ENCODE data around the gene KLHL6. TPM values are rescaled to one million over a fixed set of nuclear protein-coding genes. Genes with fewer than 3 reads are reported as not detected.
"Not testable (repeated sequence)": the region's sequence is repeated elsewhere in the genome, so short reads cannot be mapped to it uniquely, and the experiment has no call there.

Gene KLHL6
- total and polyA plus RNA-seq, 7 donors, result under 0.01 to 10.3 (median 1.1) TPM

- TF ChIP-seq POLR2A (IDR thresholded peaks at IDR 0.05), result no peak
- no peak for TF ChIP-seq POLR2AphosphoS5 (IDR thresholded peaks at IDR 0.05)
- no peak for TF ChIP-seq CTCF (IDR thresholded peaks at IDR 0.05)
- TF ChIP-seq EP300 (IDR thresholded peaks at IDR 0.05), result no peak
- no peaks in the 10 kb centered on the region for H3K27me3 ChIP-seq
- H3K4me3 ChIP-seq, result no peak overlapping the region
- no peaks in the 10 kb centered on the region for H3K36me3 ChIP-seq
- WGBS, 2 donors, result 49 to 60% methylated on average over 3 of the region's 3 CpGs
- no peak for DNase-seq
- no peak overlapping the region for H3K27ac ChIP-seq
- intact Hi-C loops (cut with DNase I), result no loop called here
- no peaks in the 10 kb centered on the region for H3K9me3 ChIP-seq
- H3K4me1 ChIP-seq, result no peaks in the 10 kb centered on the region
Observed at GRCh38 chr3:183475016-183475763, 80.3 kb downstream of the KLHL6 start.

- H3K4me3 ChIP-seq, result no peak overlapping the region
- H3K9me3 ChIP-seq, result no peaks in the 10 kb centered on the region
- H3K36me3 ChIP-seq, result no peaks in the 10 kb centered on the region
- TF ChIP-seq EP300 (IDR thresholded peaks at IDR 0.05) (no peak), POLR2A (IDR thresholded peaks at IDR 0.05) (no peak), CTCF (IDR thresholded peaks at IDR 0.05) (no peak), POLR2AphosphoS5 (IDR thresholded peaks at IDR 0.05) (no peak)
- WGBS, 2 donors, result 96 to 97% methylated on average over 2 of the region's 2 CpGs
- no peaks in the 10 kb centered on the region for H3K27me3 ChIP-seq
- no peak for DNase-seq
- peaks cover 0 to 3% (median 3%) of the 10 kb centered on the region in 4 donors for H3K4me1 ChIP-seq
- H3K27ac ChIP-seq, result no peak overlapping the region
- intact Hi-C loops (cut with DNase I), result no loop called here
Observed at GRCh38 chr3:183473969-183474368, 81.5 kb downstream of the KLHL6 start.

GRCh38 chr3:183472155-183472554 lies 83.4 kb downstream of the KLHL6 start:
- no peak for DNase-seq
- TF ChIP-seq CTCF (IDR thresholded peaks at IDR 0.05), result no peak
- no peak for TF ChIP-seq POLR2AphosphoS5 (IDR thresholded peaks at IDR 0.05)
- TF ChIP-seq POLR2A (IDR thresholded peaks at IDR 0.05), result no peak
- H3K4me3 ChIP-seq, result no peak overlapping the region
- H3K4me1 ChIP-seq, result peaks cover 0 to 3% (median 3%) of the 10 kb centered on the region in 4 donors
- no peaks in the 10 kb centered on the region for H3K9me3 ChIP-seq
- H3K27me3 ChIP-seq, result no peaks in the 10 kb centered on the region
- WGBS, 2 donors, result 61 to 77% methylated on average over 6 of the region's 6 CpGs
- no peak overlapping the region for H3K27ac ChIP-seq
- intact Hi-C loops (cut with DNase I), result no loop called here
- no peaks in the 10 kb centered on the region for H3K36me3 ChIP-seq

GRCh38 chr3:183468424-183468823 lies 87.1 kb downstream of the KLHL6 start:
- no peak for DNase-seq
- intact Hi-C loops (cut with DNase I), result no loop called here
- TF ChIP-seq POLR2AphosphoS5 (IDR thresholded peaks at IDR 0.05) (no peak), EP300 (IDR thresholded peaks at IDR 0.05) (no peak), CTCF (IDR thresholded peaks at IDR 0.05) (no peak), POLR2A (IDR thresholded peaks at IDR 0.05) (no peak)
- Histone ChIP-seq H3K27ac (no peak overlapping the region), H3K9me3 (no peaks in the 10 kb centered on the region), H3K4me3 (no peak overlapping the region), H3K4me1 (peaks cover 0 to 3% (median 3%) of the 10 kb centered on the region in 4 donors), H3K36me3 (no peaks in the 10 kb centered on the region), H3K27me3 (no peaks in the 10 kb centered on the region)
- 87 to 89% methylated on average over 1 of the region's 1 CpG for WGBS, 2 donors

- no peak overlapping the region for H3K4me3 ChIP-seq
- no peaks in the 10 kb centered on the region for H3K9me3 ChIP-seq
- peaks cover 0 to 3% (median 3%) of the 10 kb centered on the region in 4 donors for H3K4me1 ChIP-seq
- no peak for TF ChIP-seq POLR2AphosphoS5 (IDR thresholded peaks at IDR 0.05)
- no peak for TF ChIP-seq CTCF (IDR thresholded peaks at IDR 0.05)
- no peak for TF ChIP-seq POLR2A (IDR thresholded peaks at IDR 0.05)
- no peak for TF ChIP-seq EP300 (IDR thresholded peaks at IDR 0.05)
- intact Hi-C loops (cut with DNase I), result no loop called here
- no peak for DNase-seq
- 84 to 89% methylated on average over 3 of the region's 3 CpGs for WGBS, 2 donors
- H3K27me3 ChIP-seq, result no peaks in the 10 kb centered on the region
- no peak overlapping the region for H3K27ac ChIP-seq
- no peaks in the 10 kb centered on the region for H3K36me3 ChIP-seq
Observed at GRCh38 chr3:183466575-183466974, 88.9 kb downstream of the KLHL6 start.

GRCh38 chr3:183465710-183466109 lies 89.8 kb downstream of the KLHL6 start:
- H3K4me1 ChIP-seq; H3K36me3 ChIP-seq; H3K4me3 ChIP-seq; H3K9me3 ChIP-seq; intact Hi-C loops (cut with DNase I); H3K27ac ChIP-seq; DNase-seq; H3K27me3 ChIP-seq: not testable (repeated sequence)
- WGBS, 2 donors, result 82 to 89% methylated on average over 13 of the region's 13 CpGs

Data from sigmoid colon (tissue), 7 donors.